ENCODE results near the gene LCP1.
"Not testable (repeated sequence)": the region's sequence is repeated elsewhere in the genome, so short reads cannot be mapped to it uniquely, and the experiment has no call there.

The LCP1 gene

GRCh38 chr13:46165485-46166223 is 16.3 kb downstream of the LCP1 start:
- TF ChIP-seq CTCF (IDR thresholded peaks at IDR 0.05; ENCODE audit: control extremely low read depth, extremely low read depth, low read depth, missing control alignments): no peak
- ChIA-PET CTCF (interaction anchor here (1.0 to 4.9 kb wide), 2 partner anchors 14 to 15 kb away, joined by 3 to 39 read pairs; partner anchors contain the start of gene LCP1), POLR2A (interaction anchor here (0.7 kb wide), 1 partner anchor 154 kb away, joined by 3 read pairs; no protein-coding TSS in a partner anchor)
- peak; percentile 43 for DNase-seq (ENCODE audit: extremely low spot score)

GRCh38 chr13:46164661-46165060 is 17.3 kb downstream of the LCP1 start:
- DNase-seq (ENCODE audit: extremely low spot score): no peak
- ChIA-PET CTCF (interaction anchor here (1.0 to 4.9 kb wide), 2 partner anchors 16 to 21 kb away, joined by 3 to 39 read pairs; partner anchors contain the start of gene LCP1), POLR2A (no interaction called here)
- TF ChIP-seq CTCF (IDR thresholded peaks at IDR 0.05; ENCODE audit: control extremely low read depth, extremely low read depth, low read depth, missing control alignments): no peak

DNA sequence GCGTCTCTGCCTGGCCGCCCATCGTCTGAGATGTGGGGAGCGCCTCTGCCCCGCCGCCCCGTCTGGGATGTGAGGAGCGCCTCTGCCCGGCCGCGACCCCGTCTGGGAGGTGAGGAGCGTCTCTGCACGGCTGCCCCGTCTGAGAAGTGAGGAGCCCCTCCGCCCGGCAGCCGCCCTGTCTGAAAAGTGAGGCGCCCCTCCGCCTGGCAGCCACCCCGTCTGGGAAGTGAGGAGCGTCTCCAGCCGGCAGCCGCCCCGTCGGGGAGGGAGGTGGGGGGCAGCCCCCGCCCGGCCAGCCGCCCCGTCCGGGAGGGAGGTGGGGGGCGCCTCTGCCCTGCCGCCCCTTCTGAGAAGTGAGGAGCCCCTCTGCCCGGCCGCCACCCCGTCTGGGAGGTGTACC is 19.2 kb downstream of the LCP1 start:
- DNase-seq (ENCODE audit: extremely low spot score); POLR2A ChIA-PET: not testable (repeated sequence)
- CTCF ChIA-PET: interaction anchor here (1.3 kb wide), 1 partner anchor 14 kb away, joined by 4 read pairs; no protein-coding TSS in a partner anchor

- DNase-seq (ENCODE audit: extremely low spot score): peak; percentile 58
- CTCF ChIA-PET: interaction anchor here (0.7 to 5.4 kb wide), 25 partner anchors 11 to 464 kb away, joined by 3 to 100 read pairs (median 4); partner anchors contain the start of genes LCP1 and RUBCNL
- POLR2A ChIA-PET: no interaction called here
Observed at GRCh38 chr13:46160471-46161066, 21.4 kb downstream of the LCP1 start.

GRCh38 chr13:46160065-46160464 is 21.9 kb downstream of the LCP1 start:
- ChIA-PET POLR2A (no interaction called here), CTCF (interaction anchor here (0.7 to 5.4 kb wide), 26 partner anchors 10 to 464 kb away, joined by 3 to 100 read pairs (median 4); partner anchors contain the start of genes LCP1 and RUBCNL)

More at GRCh38 chr13:46160471-46161066, 21.4 kb downstream of the LCP1 start:
- peak; percentile 82 for TF ChIP-seq CTCF (IDR thresholded peaks at IDR 0.05; ENCODE audit: control extremely low read depth, extremely low read depth, low read depth, missing control alignments)

DNA sequence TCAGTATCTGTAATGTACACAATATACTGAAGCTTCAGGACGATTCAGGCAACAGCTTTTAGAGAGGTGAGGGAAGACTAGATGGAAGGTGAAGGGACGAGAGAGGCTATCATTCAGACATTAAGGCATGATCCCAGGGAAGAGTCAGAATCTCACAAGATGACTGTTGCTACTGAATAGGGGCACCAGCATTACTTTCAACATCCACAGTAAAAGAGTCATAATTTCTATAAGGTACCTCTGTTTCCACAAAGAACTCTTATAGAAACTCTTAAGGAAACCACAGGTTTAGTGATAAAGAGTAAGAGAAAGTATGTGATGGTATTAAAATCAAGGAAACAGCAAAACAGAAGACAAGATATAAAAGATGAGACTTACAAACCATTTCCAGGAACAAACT is 23.0 kb downstream of the LCP1 start:
- no peak for DNase-seq (ENCODE audit: extremely low spot score)
- ChIA-PET CTCF (interaction anchor here (0.6 to 5.4 kb wide), 11 partner anchors 9 to 162 kb away, joined by 3 to 100 read pairs (median 13); partner anchors contain the start of gene LCP1), POLR2A (no interaction called here)
- TF ChIP-seq CTCF (IDR thresholded peaks at IDR 0.05; ENCODE audit: control extremely low read depth, extremely low read depth, low read depth, missing control alignments): no peak

More at GRCh38 chr13:46160065-46160464, 21.9 kb downstream of the LCP1 start:
- no peak for DNase-seq (ENCODE audit: extremely low spot score)
- TF ChIP-seq CTCF (IDR thresholded peaks at IDR 0.05; ENCODE audit: control extremely low read depth, extremely low read depth, low read depth, missing control alignments): no peak
